Measurements from ENCODE around the gene TMEM17. TPM values are rescaled to one million over a fixed set of nuclear protein-coding genes. Genes with fewer than 3 reads are reported as not detected.
A peak's percentile ranks its signal among the peaks of the same experiment; 100 is the strongest.
"Not testable (repeated sequence)": the region's sequence is repeated elsewhere in the genome, so short reads cannot be mapped to it uniquely, and the experiment has no call there.

The TMEM17 gene
- 2.1 and 3.4 TPM in 2 replicates for total RNA-seq (2014; rRNA removed; shearing (Covaris generic))

GRCh38 chr2:62505750-62506420, at the start of gene TMEM17:
Gene TMEM17, minus strand, starts transcription at chr2:62506195. Its CDS starts 66 bp downstream, at chr2:62506129.
- peak; percentile 88 for DNase-seq (ENCODE audit: low read depth)

- no peak for DNase-seq (ENCODE audit: low read depth)
These were observed 48.4 kb upstream of the TMEM17 start for GRCh38 chr2:62554440-62554839.

GRCh38 chr2:62550461-62550860, 44.5 kb upstream of the TMEM17 start:
- DNase-seq (ENCODE audit: low read depth) = no peak

GRCh38 chr2:62547854-62548253, 41.9 kb upstream of the TMEM17 start:
- no peak for DNase-seq (ENCODE audit: low read depth)

- no peak for DNase-seq (ENCODE audit: low read depth)
These were observed 39.3 kb upstream of the TMEM17 start for GRCh38 chr2:62545261-62545660.

- no peak for DNase-seq (ENCODE audit: low read depth)
These were observed 34.6 kb upstream of the TMEM17 start for GRCh38 chr2:62540408-62541168.

GRCh38 chr2:62539606-62540407, 33.8 kb upstream of the TMEM17 start:
- DNase-seq (ENCODE audit: low read depth) = no peak

GRCh38 chr2:62538756-62539155, 32.8 kb upstream of the TMEM17 start:
- DNase-seq (ENCODE audit: low read depth) = no peak

GRCh38 chr2:62537814-62538213, 31.8 kb upstream of the TMEM17 start:
- DNase-seq (ENCODE audit: low read depth) = no peak

- no peak for DNase-seq (ENCODE audit: low read depth)
These were observed 31.0 kb upstream of the TMEM17 start for GRCh38 chr2:62536873-62537547.

GRCh38 chr2:62535521-62535920, 29.5 kb upstream of the TMEM17 start:
- DNase-seq (ENCODE audit: low read depth) = not testable (repeated sequence)

- no peak for DNase-seq (ENCODE audit: low read depth)
These were observed 25.6 kb upstream of the TMEM17 start for GRCh38 chr2:62531594-62531993.

- no peak for DNase-seq (ENCODE audit: low read depth)
These were observed 23.8 kb upstream of the TMEM17 start for GRCh38 chr2:62529758-62530157.

- no peak for DNase-seq (ENCODE audit: low read depth)
These were observed 21.6 kb upstream of the TMEM17 start for GRCh38 chr2:62527478-62528210.

- peak; percentile 11 for DNase-seq (ENCODE audit: low read depth)
These were observed 20.8 kb upstream of the TMEM17 start for GRCh38 chr2:62526531-62527381.

- no peak for DNase-seq (ENCODE audit: low read depth)
These were observed 19.7 kb upstream of the TMEM17 start for GRCh38 chr2:62525549-62526269.

GRCh38 chr2:62524293-62524941, 18.4 kb upstream of the TMEM17 start:
- no peak for DNase-seq (ENCODE audit: low read depth)

GRCh38 chr2:62521061-62521460, 15.1 kb upstream of the TMEM17 start:
- DNase-seq (ENCODE audit: low read depth) = not testable (repeated sequence)

- DNase-seq (ENCODE audit: low read depth) = no peak
These were observed 6.4 kb upstream of the TMEM17 start for GRCh38 chr2:62512384-62512783.

All from M059J (cell line).